ENCODE results near the gene CUEDC1.

CUEDC1 gene

DNA sequence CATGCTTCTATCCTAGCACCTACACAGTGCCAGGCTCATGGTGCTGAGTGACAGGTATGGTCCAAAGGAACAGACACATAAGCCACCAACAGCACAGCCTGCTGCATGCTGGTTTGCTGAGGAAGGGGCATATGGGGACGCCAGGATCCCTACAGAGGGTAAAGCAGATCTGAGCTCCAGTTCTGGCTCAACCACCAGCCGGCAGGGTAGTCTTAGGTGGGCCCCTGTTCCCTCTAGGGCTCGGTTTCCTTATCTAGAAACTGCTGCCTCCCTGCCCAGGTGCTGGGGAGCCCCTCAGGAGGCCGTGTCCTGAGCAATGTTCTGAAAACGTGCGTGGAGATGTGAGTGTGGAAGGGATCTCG is 81.2 kb downstream of the CUEDC1 start:
- DNase-seq, result no peak

DNA sequence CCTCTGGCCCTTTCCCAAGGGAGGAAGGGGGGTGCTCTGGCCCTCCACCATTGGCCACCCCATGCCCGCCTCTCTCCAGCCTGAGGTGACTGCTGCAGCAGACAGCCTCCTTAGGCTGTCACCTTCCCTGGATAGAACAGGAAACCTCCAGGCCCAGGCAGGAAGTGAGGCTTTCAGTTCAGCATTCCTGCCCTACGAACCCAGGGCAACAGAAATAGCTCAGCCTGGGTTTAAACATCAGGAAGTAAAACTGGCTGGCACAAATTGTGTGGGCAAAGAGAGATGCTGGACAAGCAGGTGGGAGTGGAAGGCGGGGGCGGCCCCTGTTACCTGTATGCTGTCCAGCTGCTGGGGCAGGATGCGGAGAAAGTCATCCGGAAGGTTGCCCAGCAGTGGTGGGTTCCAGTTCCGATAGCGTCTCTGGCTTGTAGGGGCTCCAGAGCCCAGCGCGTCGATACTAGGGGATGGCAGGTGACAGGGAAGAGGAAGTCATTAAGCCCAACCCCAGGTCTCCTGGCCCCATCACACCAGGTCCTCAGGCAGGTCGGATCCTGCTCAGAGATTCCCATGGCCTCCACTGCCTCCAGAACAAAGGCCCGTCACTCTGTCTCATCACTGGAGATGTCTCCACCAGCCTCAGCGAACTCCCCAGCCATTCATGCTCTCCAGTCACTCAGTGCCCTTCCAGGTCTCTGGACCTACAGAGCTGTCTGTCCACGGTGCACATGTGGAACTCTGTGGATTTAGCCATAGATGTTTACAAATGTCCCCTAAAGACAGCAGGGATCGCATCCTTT is 81.8 kb downstream of the CUEDC1 start:
- no peak for DNase-seq

DNA sequence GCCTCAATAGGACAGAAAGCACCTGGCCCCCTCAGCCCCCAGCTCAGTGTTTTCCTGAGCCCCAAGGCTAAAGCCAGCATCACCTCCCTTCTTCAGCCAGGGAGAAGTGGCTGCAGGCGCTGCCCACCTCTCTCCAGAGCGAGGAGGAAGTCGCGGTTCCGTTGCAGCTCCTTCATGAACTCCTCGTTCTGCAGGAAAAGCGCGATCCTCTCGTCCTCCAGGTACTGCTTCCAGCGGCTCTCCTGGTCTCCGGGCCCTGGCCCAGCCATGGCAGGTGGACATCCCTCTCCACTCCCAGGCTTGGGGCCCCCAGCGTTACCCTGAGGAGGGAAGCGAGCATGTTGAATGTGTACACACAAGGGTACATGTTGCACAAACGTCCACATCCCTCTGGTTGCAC is 82.7 kb downstream of the CUEDC1 start:
- no peak for DNase-seq

DNA sequence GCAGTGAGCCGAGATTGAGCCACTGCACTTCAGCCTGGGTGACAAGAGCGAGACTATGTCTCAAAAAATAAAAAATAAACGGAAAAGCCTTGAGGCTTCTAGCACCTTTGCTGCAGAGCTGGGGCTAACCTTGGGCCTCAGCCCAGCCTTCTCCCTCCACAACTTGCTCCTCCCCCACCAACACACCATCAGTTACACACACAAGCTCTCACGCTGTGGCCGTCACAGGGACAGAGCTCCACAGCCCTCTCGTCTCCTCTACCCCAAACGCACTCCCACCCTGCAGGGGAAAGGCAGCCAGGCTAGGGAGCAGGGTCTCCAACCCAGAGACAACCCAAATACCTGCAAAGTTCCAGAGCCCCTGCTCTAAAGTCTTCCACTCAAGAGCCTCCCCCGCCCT is 83.3 kb downstream of the CUEDC1 start:
- no peak for DNase-seq

DNA sequence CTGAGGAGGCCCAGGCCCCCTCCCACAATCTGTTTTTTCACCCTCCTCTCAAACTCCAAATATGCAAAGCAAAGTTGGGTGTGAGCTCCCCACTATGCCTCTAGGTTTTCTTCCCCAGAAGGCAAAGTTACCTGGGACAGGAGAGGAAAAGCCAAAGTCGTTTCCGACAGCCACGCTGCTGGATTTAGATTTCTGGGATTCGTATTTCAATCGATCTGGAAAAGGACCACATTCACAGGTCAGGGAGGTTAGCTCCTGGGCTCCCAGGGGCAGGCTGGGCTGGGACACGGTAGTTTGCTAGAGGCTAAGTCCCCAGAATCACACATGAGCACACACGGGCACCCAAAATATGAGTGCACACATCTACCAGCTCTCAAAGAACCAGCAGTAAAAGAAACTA is 84.1 kb downstream of the CUEDC1 start:
- DNase-seq, result no peak

DNA sequence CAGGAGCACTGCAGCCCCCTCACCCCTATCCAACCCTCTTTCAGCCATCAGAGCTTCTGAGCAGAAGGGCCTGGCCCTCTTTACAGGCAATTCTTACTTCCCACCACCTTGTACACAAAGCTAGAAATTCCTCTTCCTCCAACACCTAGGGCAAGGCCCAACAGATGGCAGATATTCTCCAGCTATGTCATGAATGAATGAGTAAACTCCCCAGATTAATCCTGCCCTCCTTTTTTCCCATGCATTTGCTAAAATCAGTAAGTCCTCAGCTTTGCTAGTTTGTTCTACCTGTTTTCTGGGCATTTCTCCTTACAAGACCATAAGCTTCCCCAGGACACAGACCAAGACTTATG is 85.0 kb downstream of the CUEDC1 start:
- no peak for DNase-seq

DNA sequence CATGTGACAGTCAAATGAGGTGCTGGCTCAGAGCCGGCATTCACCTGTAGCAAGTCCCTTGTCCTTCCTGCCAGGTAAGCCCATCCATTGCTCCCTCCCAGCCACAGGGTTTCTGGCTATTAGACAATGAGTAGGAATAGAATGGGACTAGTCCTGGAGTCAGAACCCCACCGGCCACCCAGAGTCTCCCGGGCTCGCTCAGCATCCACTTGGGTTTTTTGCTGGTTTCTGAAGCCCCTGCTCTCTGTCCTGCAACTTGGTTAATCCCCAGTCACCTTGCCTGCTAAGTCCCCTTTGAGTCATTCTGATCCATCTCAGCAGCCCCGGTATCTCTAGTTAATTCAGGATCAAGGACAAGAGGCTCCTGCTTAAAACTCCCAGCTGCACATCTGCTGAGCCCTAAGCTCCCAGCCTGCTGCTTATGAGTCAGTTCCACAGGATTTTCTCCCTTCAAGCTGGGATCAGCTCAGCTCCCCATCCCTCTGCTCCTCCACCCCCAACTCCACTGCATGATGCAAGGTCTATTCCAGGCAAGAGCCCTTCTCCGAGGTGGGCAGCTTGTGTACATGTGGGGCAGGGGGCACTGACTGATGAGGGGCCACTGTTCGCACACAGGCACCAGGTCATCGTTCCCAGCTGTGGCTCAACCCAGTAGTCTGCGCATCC is 85.5 kb downstream of the CUEDC1 start:
- DNase-seq, result no peak

DNA sequence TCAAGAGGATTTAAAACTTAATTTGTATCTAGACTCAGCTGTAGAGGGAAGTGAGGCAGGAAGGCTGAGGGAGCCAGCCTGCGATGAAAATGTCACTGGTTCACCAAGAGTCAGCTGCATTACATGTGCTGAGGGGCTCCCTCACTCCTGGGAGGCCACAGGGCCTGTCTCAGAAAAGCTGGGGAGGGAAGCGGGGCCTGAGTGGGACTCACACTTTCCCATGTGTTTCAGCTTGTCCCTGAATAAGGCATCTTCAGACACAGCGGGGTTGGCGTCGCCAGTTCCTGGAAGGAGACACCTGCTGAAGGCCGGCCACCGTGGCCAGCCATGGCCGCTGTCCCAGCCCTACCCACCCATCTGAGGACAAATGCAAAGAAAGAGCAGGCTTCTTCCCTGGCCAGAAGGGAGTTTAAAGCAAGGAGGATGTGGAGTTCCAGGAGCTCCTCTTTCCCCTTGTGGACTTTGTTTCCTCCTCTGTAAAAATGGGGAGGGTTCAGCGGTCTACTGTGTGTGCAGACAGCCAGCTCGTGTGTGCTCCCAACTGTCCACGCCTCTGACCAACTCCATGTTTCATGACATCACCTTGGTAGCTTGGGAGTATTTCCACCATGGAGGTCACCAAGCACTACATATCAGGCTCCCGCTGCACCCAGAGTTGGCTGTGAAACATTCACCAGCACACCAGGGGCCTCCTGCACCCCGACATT is 86.1 kb downstream of the CUEDC1 start:
- DNase-seq, result no peak

DNA sequence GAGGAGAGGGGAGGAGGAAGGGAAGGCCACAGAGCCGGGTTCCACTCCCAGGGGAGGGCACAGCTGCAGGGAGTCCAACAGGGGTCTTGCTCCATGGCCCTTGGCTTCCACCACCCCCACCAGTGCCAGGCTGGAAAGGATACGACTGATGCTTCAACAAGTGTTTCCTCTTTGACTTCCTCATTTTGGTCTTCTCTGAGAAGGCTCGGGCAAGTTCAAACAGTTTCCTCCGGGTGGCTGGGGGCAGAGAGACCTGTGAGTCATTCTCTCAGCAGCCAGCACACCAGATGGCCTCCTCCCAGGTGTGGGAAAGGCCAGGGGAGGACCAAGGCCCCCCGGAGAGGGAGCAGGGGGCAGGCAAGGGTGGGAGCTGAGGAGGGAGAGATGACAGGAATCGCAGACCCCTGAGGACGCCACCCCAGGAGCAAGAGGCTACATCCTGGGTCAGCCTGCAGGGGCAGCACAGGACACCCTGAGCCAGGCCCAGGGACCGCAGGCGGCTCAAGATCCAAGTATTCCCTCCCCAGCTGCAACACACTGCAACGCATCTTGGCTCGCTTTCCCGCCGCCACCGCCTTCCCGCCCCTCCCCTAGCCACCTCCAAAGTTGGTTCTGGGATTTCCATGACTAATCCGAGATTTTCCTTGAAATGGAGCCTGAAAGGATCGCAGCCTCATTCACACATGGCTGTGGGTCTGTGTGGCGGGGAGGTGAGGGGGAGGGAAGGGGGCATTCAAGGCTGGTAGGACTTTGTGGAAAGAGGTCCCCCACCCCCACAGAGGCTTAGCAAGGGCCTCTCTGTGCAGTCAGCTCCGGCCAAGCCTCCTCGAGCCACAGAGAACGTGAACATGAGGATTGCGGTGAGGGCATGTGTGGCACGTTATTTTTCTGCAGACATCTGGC is 87.0 kb downstream of the CUEDC1 start:
- DNase-seq, result peak; percentile 26

DNA sequence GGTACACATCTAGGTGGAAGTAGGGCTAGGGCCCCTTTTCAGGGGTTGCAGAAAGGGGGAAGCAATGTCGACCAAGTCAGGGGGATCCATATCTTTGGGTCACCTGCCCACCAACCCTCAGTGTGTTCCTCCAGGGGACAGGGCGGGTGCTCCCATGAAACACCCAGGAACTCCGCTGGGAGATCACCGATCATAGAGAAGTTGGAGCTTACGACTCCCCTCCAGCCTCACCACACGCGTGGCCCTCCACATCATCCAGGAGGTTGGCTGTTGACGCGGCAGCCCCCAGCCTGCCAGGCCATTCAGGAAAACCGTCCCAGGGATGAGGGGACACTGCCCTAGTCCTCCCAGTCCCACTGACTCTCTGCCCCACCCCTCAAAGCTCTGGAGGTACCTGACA is 88.1 kb downstream of the CUEDC1 start:
- DNase-seq, result no peak

DNA sequence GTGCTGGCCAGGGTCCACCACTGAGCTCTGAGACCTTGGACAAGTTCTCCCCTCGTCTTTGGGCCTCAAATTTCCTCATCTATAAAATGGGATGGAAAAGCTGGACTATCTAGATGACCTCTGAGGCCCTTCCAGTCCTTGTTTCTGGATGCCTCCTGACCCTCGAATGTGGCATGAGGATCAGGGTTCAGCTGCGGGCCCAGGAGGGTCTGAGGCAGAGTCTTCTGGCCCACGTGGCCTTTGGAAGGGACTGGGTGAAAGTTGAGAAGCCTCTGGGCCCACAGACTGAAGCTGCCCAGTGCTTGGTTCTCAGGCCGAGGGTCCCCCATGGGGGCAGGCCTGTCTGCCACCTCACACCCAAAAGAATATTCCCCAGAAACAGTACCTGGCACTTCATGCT is 88.5 kb downstream of the CUEDC1 start:
- no peak for DNase-seq

DNA sequence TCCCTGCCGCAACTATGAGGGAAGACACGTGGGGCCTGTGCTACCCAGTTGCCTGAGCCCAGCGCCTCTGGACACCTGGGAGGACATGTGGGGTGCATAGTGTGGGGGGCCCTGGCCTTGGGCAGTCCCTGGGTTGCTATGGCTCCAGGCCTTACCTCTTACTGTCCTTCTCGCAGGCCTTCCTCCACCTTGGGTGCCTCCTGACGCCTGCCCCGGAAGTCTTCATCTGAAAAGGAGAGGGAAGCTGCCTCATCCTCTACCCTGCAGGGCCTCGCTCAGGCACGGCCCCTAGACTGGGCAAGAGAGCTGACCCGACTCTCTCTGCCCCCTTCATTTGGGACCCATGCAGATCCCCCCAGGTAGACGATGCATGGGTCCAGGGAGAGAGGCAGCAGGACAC is 88.9 kb downstream of the CUEDC1 start:
- no peak for DNase-seq

DNA sequence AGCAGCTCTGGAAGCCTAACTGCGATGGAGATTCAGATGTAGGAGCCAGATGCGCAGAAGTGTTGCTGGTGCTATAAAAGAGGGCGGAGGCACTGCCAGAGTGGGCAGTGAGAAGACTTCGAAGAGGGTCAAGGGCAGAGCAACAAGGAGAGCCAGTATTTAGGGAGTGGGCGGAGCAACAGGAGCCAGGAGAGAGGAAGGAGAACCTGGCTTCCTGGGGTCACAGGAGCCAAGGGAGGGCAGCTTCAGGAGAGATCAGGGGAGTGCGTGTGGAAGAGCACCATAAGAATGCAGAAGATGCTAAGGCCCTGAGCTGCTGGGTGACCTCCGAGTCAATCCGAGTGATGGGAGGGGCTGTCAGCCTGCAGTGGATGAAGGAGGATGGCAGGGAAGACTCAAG is 90.9 kb downstream of the CUEDC1 start:
- no peak for DNase-seq

DNA sequence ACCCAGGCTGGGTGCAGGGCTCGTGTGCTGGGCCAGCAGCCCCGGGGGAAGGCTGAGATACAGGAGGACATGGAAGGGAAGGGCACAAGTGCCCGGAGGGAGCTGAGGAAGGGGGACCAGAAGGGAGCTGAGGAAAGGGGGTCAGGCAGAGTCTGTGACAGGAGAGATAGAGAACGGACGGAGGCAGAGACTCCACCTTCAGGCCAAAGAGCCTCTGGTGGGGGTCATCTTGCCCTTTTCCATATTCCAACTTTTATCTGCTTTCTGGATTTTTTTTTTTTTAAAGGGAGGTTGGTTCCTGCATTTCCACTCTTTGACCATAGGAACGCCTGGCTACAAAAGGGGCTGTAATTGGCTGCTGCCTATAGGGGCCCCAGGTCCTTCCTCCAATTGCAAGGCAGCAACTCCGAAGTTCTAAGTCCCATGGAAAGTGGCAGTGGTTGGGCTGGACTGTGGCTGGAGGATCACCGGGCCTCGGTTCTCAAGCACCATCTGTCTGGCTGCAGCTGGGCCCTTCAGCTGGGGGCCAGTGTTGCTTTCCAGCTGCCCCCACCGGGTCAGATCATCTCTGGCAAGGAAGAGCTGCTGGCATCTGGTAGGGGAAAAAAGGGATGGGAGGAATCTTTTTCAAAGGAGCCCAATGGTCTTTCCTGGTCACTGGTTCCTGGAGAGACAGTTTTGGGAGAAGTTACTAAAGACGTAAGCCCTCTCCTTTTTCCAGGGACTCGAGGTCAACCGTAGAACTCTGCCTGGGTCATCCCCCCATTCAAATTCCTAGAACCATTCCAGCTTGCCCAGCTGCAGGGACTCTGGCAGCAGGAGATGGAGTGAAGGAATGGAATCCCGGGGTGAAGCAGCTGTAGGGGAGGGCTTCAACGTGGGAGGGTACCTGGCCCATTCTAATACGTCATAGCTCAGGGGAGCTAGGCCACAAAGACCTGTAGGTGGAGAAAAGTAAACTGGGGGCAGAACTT is 92.2 kb downstream of the CUEDC1 start:
- no peak for DNase-seq

DNA sequence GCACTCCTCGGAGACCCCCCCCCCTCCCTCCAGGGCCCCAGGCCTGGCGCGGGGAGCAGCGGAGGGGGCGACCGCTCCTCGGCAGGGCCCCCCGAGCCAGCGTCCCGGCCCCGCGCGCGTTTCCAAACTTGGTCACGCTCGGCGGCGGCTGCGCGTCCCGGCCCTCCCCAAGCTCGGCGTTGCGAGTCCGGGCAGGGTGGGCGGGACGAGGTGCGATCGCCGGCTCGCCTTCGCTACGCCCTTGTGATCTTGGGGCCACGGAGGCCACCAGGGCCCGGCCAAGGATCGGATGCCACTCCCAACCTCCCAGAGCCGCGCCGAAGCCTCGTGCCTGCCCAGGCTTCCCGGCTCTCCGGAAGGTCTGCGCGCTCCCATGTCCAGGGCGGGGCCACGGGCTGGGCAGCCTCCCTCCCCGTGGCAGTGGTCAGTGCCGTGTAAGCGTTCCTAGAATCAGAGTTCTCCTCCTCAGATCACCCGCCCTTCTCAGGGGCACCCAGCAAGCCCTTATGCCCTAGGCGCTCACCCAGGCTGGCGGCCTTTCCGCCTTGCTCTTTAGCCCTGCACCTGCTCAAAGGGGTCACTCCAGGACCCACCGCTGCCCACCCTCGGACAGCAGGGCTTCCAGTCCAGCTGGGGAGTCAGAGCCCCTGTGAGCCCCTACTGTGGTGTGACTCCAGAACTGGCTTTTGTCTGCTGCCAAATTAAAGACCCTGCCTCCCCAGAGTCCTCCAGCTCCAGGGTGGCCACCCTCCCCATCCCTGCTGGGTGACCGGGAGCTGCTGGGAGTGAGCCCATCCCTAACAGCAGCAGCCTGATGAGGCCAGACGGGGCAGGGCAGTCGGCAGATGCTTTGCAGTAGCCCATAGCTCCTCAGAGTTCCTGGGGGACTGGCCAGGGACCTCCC is 93.2 kb downstream of the CUEDC1 start:
- no peak for DNase-seq

DNA sequence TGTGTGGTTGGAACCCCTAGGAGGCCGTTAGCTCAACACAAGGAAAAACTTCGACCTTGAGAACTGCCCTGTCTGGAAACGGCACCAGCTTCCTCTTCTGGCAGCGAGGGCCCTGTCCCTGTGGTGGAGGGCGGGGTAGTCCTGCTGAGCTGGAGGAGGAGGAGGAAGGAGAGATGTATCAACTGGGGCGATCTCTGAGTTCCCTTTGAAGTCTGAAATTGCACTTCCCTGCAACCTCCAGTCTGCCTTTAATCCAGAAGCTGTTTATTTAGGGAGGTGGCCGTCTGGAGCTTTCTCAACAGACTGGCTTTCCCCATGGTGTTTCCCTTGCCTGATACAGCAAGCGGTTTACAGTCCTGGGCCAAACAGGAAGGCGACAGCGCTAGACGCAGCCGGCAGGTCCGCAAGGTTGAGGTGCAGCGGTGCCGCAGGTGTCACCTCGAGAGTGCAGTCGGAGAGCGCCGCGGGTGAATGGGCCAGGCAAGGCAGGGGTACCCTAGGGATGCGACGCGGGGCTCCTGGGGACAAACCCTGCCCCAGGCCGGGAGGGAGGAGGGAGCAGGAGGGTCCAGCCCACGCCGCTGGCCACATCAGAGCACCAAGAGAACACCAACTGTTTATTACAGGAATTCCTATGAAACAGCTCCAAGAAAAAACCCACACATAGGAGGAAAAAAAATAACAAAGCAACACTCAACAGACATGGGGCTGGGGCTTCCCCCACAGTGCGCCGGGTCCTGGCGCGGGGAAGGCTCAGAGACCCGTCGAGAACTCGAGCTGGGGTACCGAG is 94.0 kb downstream of the CUEDC1 start:
- peak; percentile 46 for DNase-seq

DNA sequence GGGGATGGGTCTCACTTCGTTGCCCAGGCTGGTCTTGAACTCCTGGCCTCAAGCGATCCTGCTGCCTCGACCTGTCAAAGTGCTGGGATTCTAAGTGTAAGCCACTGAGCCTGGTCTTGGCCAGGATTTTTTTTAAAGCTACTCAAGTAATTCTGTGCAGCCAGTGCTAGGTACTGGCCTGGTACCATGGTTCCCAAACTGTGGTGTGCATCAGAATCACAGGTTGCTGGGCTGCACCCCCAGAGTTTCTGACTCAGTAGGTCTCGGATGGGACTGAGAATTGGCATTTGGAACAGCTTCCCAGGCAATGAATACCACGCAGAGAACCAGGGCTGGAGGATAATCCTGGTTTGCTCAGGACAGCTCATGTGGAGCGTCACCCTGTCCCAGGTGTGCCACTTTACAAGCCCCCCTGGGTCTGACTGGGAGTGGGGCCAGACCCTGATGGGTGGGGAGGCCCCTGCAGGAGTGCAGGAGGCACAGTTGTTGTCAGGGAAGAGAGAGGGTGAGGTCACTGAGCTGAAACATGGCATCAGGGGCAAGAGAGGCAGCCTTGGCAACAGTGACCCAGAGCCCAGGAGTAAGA is 94.7 kb downstream of the CUEDC1 start:
- DNase-seq, result no peak

DNA sequence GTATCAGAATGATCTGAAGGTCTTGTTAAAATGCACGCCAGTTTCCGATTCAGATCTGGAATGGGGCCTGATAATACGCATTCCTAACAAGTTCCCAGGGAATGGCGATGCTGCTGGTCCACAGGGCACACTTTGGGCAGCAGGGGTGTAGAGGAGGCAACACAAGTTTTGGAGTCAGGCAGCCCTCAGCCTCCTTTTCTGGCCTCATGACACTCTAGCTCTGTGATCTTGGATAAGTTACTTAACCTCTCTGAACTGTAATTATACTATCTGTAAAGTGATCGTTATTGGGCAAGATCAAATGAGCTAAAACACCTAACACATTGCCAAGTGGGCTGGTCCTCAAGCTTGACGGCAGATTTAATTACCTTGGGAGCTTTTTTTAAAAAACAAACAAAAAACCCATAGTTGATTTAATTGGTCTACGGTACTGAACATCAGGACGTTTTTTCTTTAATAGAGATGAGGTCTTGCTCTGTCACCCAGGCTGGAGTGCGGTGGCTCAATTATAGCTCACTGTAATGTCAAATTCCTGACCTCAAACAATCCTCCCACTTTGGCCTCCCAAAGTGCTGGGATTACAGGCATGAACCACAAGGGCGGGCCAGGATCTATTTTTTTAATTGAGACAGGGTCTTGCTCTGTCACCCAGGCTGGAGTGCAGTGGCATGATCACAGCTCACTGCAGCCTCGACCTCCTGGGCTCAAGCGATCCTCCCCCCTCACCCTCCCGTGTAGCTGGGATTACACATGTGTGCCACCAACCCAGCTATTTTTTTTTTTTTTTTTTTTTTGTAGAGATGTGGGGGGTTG is 95.4 kb downstream of the CUEDC1 start:
- no peak for DNase-seq

DNA sequence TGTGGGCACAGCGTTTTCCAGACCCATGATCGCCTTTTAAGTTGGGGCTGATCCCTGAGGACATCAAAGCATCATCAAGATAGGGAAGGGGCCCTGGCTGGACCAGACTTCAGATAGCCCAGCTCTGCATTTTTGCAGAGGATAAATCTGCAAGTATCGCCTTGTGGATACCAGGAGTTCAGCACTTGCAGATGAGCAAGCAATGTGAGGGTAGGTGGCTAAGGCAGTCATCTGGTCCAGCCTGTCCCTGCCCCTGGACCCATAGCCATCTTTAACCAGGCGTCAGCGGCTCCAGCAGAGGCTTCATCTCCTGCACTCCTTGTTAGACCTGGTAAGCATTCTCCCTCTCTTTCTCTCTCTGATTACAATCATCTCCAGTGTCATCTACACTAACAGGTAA is 96.4 kb downstream of the CUEDC1 start:
- no peak for DNase-seq
